WI38 (cell line): ENCODE results near the gene CCDC197.

Source experiments
- H3K4me3 ChIP-seq: 2 replicates; pipeline ENCODE4 v1.5.1; 2011; ENCODE audit warnings: low read depth, mild to moderate bottlenecking, control low read depth, low read length
- CTCF ChIP-seq: IDR thresholded peaks from 2 replicates; pipeline ENCODE4 v1.5.1; 2012; ENCODE audit warnings: low read depth, mild to moderate bottlenecking, control low read depth, low read length

The CCDC197 gene

GRCh38 chr14:94020267-94020666, 23.2 kb downstream of the CCDC197 start:
- H3K4me3 ChIP-seq: no peak overlapping the region
- TF ChIP-seq CTCF: no peak

GRCh38 chr14:94021001-94021400, 23.9 kb downstream of the CCDC197 start:
- no peak for TF ChIP-seq CTCF

GRCh38 chr14:94021416-94022157, 24.5 kb downstream of the CCDC197 start:
- H3K4me3 ChIP-seq: no peak overlapping the region
- no peak for TF ChIP-seq CTCF

More at GRCh38 chr14:94021001-94021400, 23.9 kb downstream of the CCDC197 start:
- H3K4me3 ChIP-seq: no peak overlapping the region

GRCh38 chr14:94022532-94023411, 25.7 kb downstream of the CCDC197 start:
- TF ChIP-seq CTCF: no peak
- no peak overlapping the region for H3K4me3 ChIP-seq

GRCh38 chr14:94024549-94024948, 27.4 kb downstream of the CCDC197 start:
- no peak for TF ChIP-seq CTCF
- no peak overlapping the region for H3K4me3 ChIP-seq

GRCh38 chr14:94025720-94026119, 28.6 kb downstream of the CCDC197 start:
- TF ChIP-seq CTCF: no peak
- no peak overlapping the region for H3K4me3 ChIP-seq

- no peak for TF ChIP-seq CTCF
- peak within 1 kb of the TSS; percentile 63 for H3K4me3 ChIP-seq
These were observed 29.2 kb downstream of the CCDC197 start, which contains the start of gene OTUB2 for GRCh38 chr14:94026173-94026888. OTUB2 (plus strand) TSS chr14:94026340; CDS start chr14:94026538, 198 bp downstream.
